A673 (cell line): Measurements from ENCODE around the gene AURKAIP1. TPM values are rescaled to one million over a fixed set of nuclear protein-coding genes. Genes with fewer than 3 reads are reported as not detected.
"Not testable (repeated sequence)": the region's sequence is repeated elsewhere in the genome, so short reads cannot be mapped to it uniquely, and the experiment has no call there.

Experiments
- BruUV-seq: library from RNA; stranded (reverse); fragments of 400-500 nt; replicated peaks from 2 replicates; lab custom pipeline; 2021; lab: Mats Ljungman, UMichigan
- CTCF ChIA-PET: fragments of 300-600 bp; sonication (Branson Sonifier 250); formaldehyde crosslinking; loops from one replicate; lab custom pipeline; 2022; ENCODE audit warnings: antibody characterized with exemption; lab: Charles Lee
- POLR2A ChIA-PET: fragments of 300-600 bp; sonication (Branson Sonifier 250); formaldehyde crosslinking; loops from one replicate; lab custom pipeline; 2022; ENCODE audit warnings: antibody characterized with exemption; ENCODE audit not compliant: low non-redundant PET; lab: Charles Lee
- DNase-seq: peaks from one replicate; pipeline ENCODE4 v3.0.0-alpha.2; 2015; ENCODE audit warnings: low spot score
- H3K27ac ChIP-seq: fragments of 200-600 bp; sonication (generic); 2 replicates; pipeline ENCODE4 v1.5.1; 2016; ENCODE audit warnings: mixed run types, low read depth, mild to moderate bottlenecking, mixed read lengths, antibody characterized with exemption, low read length; ENCODE audit not compliant: poor library complexity, severe bottlenecking
- H3K27me3 ChIP-seq: fragments of 200-600 bp; sonication (generic); replicated peaks from 2 replicates; pipeline ENCODE4 v1.6.1; 2017; ENCODE audit warnings: mixed run types, low read depth, mild to moderate bottlenecking, mixed read lengths, antibody characterized with exemption, low read length; ENCODE audit not compliant: insufficient read depth, poor library complexity
- H3K36me3 ChIP-seq: fragments of 200-600 bp; sonication (generic); 2 replicates; pipeline ENCODE4 v1.6.1; 2016; ENCODE audit warnings: mixed run types, mild to moderate bottlenecking, mixed read lengths, antibody characterized with exemption, low read length; ENCODE audit not compliant: insufficient read depth, poor library complexity, severe bottlenecking
- H3K4me1 ChIP-seq: fragments of 200-600 bp; sonication (generic); 2 replicates; pipeline ENCODE4 v1.6.1; 2017; ENCODE audit warnings: mixed run types, mild to moderate bottlenecking, mixed read lengths, antibody characterized with exemption, low read length; ENCODE audit not compliant: insufficient read depth, poor library complexity, severe bottlenecking
- H3K4me3 ChIP-seq: fragments of 200-600 bp; sonication (generic); 2 replicates; pipeline ENCODE4 v1.5.1; 2016; ENCODE audit warnings: low read depth, mixed run types, mild to moderate bottlenecking, mixed read lengths, low read length; ENCODE audit not compliant: poor library complexity, severe bottlenecking
- H3K9me3 ChIP-seq: fragments of 200-600 bp; sonication (generic); 2 replicates; pipeline ENCODE4 v1.6.1; 2016; ENCODE audit warnings: mixed run types, low read depth, mild to moderate bottlenecking, mixed read lengths, antibody characterized with exemption, low read length; ENCODE audit not compliant: poor library complexity, severe bottlenecking
- CTCF ChIP-seq: fragments of 300-800, 200-600 bp; sonication (generic); conservative IDR thresholded peaks from 2 replicates; pipeline ENCODE4 v1.5.1; 2017; ENCODE audit warnings: low read depth, mild to moderate bottlenecking, antibody characterized with exemption, low read length, moderate library complexity, mixed read lengths
- EZH2 ChIP-seq: fragments of 200-600 bp; sonication (generic); IDR thresholded peaks from 2 replicates; pipeline ENCODE4 v1.6.1; 2017; ENCODE audit warnings: borderline replicate concordance, low read depth, mild to moderate bottlenecking, mixed read lengths, antibody characterized with exemption, low read length; ENCODE audit not compliant: poor library complexity, severe bottlenecking
- intact Hi-C: fragments of 100-400 bp; cut with micrococcal nuclease; formaldehyde crosslinking; loops from one replicate; pipeline ENCODE4 v1.10.0; 2022; ENCODE audit not compliant: unreplicated experiment
- total RNA-seq: library from RNA; stranded (reverse); gene quantifications from 2 replicates; pipeline ENCODE4 v1.2.3, GENCODE V29; 2021

AURKAIP1 gene
- total RNA-seq, 1 experiment from 2014 or later = 172 TPM

GRCh38 chr1:1371364-1371745 lies 3.7 kb downstream of the AURKAIP1 start:
- H3K27me3 ChIP-seq = no peaks in the 10 kb centered on the region
- H3K4me1 ChIP-seq = peaks cover 10% of the 10 kb centered on the region
- POLR2A ChIA-PET = no interaction called here
- CTCF ChIA-PET = interaction anchor here (0.7 to 1.3 kb wide), 2 partner anchors 249 to 467 kb away, joined by 3 read pairs; no protein-coding TSS in a partner anchor
- no peaks in the 10 kb centered on the region for H3K36me3 ChIP-seq
- no peak overlapping the region for H3K4me3 ChIP-seq
- intact Hi-C loops = loop anchor here (10.0 kb wide), 1 partner anchor 257 kb away; the partner anchor contains the start of gene C1orf159
- H3K9me3 ChIP-seq = no peaks in the 10 kb centered on the region
- no TSS peak for BruUV-seq
- TF ChIP-seq EZH2 (no peak), CTCF (no peak)
- no peak overlapping the region for H3K27ac ChIP-seq
- no peak for DNase-seq

DNA sequence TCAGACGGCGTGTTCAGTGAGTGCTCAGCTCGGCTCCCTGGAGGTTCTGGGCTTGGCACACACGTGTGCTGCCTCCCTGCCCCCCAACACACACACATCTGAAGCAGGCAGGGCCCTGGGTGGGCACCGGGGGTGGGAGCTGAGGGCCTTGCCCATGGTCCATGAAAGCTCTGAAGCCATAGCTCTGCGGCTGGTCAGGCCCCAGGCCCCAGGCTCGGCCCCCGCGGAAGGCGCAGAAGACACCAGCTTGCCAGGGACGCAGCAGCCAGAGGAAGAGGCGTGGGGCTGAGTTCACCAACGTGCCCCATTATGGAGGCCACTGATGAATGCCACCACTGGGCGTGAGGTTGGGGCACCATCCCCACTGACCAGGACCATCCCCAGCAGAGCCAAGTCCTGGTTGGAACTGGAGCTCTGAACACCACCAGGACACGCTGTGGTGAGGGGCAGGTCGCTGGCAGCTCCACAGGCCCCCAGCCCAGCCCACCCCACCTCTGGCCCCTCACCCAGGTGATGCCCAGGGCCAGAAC lies 4.2 kb downstream of the AURKAIP1 start:
- BruUV-seq = no TSS peak
- POLR2A ChIA-PET = no interaction called here

DNA sequence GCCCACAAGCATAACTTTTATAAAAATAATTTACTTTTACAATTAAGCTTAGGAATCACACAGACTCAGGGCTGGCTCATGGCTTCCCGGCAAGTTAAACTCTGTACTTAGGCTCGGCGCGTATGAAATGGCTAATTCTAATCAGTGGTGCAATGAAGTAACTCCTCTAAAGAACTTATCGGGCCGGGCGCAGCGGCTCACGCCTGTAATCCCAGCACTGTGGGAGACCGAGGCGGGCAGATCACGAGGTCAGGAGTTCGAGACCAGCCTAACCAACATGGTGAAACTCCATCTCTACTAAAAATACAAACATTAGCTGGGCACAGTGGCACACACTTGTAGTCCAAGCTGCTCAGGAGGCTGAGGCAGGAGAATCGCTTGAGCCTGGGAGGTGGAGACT lies 4.9 kb downstream of the AURKAIP1 start:
- H3K4me3 ChIP-seq, DNase-seq, H3K27me3 ChIP-seq, H3K36me3 ChIP-seq, H3K9me3 ChIP-seq, POLR2A ChIA-PET, H3K27ac ChIP-seq, BruUV-seq: not testable (repeated sequence)
- CTCF ChIA-PET = interaction anchor here (0.7 to 1.4 kb wide), 2 partner anchors 30 to 32 kb away, joined by 3 to 4 read pairs; no protein-coding TSS in a partner anchor
- peaks cover 10% of the 10 kb centered on the region for H3K4me1 ChIP-seq
- intact Hi-C loops = loop anchor here (10.0 kb wide), 1 partner anchor 255 kb away; the partner anchor contains the start of gene C1orf159

More for the DNA sequence above, 4.2 kb downstream of the AURKAIP1 start:
- H3K36me3 ChIP-seq = no peaks in the 10 kb centered on the region
- H3K27ac ChIP-seq = no peak overlapping the region
- no peak for DNase-seq
- no peaks in the 10 kb centered on the region for H3K9me3 ChIP-seq
- TF ChIP-seq EZH2 (no peak), CTCF (no peak)
- intact Hi-C loops = loop anchor here (10.0 kb wide), 1 partner anchor 256 kb away; the partner anchor contains the start of gene C1orf159
- H3K4me1 ChIP-seq = peaks cover 10% of the 10 kb centered on the region
- CTCF ChIA-PET = interaction anchor here (0.7 kb wide), 1 partner anchor 466 kb away, joined by 3 read pairs; no protein-coding TSS in a partner anchor
- H3K4me3 ChIP-seq = no peak overlapping the region
- H3K27me3 ChIP-seq = no peaks in the 10 kb centered on the region
